OCI-LY1 (cell line): ENCODE data around the gene EIF2A.

ENCODE experiments used
- H2AFZ ChIP-seq: fragments of 200-600 bp; sonication (generic), shearing (Covaris generic); 2 replicates; pipeline ENCODE4 v1.6.0; 2014; ENCODE audit warnings: antibody characterized with exemption, mild to moderate bottlenecking, low read length
- H3F3A ChIP-seq: fragments of 200-600 bp; sonication (generic), shearing (Covaris generic); 2 replicates; pipeline ENCODE4 v1.6.0; 2014; ENCODE audit warnings: mild to moderate bottlenecking, antibody characterized with exemption, low read length, moderate library complexity; ENCODE audit not compliant: insufficient read depth
- H3K27ac ChIP-seq: fragments of 200-600 bp; sonication (generic); 2 replicates; pipeline ENCODE4 v1.5.1; 2014; ENCODE audit warnings: low read length, mixed run types, mild to moderate bottlenecking, low read depth; ENCODE audit not compliant: poor library complexity, severe bottlenecking
- H3K27me3 ChIP-seq: fragments of 200-600 bp; sonication (generic); 2 replicates; pipeline ENCODE4 v1.6.0; 2014; ENCODE audit warnings: antibody characterized with exemption, mild to moderate bottlenecking, low read length, moderate library complexity; ENCODE audit not compliant: insufficient read depth
- H3K36me3 ChIP-seq: fragments of 200-600 bp; sonication (generic); 2 replicates; pipeline ENCODE4 v1.6.1; 2014; ENCODE audit warnings: mild to moderate bottlenecking, antibody characterized with exemption, low read length, moderate library complexity, mixed read lengths; ENCODE audit not compliant: insufficient read depth
- H3K4me1 ChIP-seq: fragments of 200-600 bp; sonication (generic); 2 replicates; pipeline ENCODE4 v1.5.1; 2014; ENCODE audit warnings: mild to moderate bottlenecking, low read length, moderate library complexity; ENCODE audit not compliant: insufficient read depth, severe bottlenecking
- H3K4me2 ChIP-seq: fragments of 200-600 bp; sonication (generic), shearing (Covaris generic); 2 replicates; pipeline ENCODE4 v1.6.1; 2014; ENCODE audit warnings: low read length
- H3K4me3 ChIP-seq: fragments of 200-600 bp; sonication (generic); 2 replicates; pipeline ENCODE4 v1.5.1; 2014; ENCODE audit warnings: low read length, low read depth, mild to moderate bottlenecking, mixed read lengths; ENCODE audit not compliant: poor library complexity, severe bottlenecking
- H3K79me2 ChIP-seq: fragments of 200-600 bp; shearing (Covaris generic); 2 replicates; pipeline ENCODE4 v1.6.1; 2016; ENCODE audit warnings: mixed run types, low read length, mixed read lengths; ENCODE audit not compliant: insufficient read depth
- H3K9ac ChIP-seq: fragments of 200-600 bp; sonication (generic), shearing (Covaris generic); 2 replicates; pipeline ENCODE4 v1.6.1; 2014; ENCODE audit warnings: mild to moderate bottlenecking, low read length, mixed read lengths
- H3K9me2 ChIP-seq: fragments of 200-600 bp; sonication (generic), shearing (Covaris generic); 2 replicates; pipeline ENCODE4 v1.6.1; 2014; ENCODE audit warnings: low read depth, mild to moderate bottlenecking, low read length, mixed read lengths
- H3K9me3 ChIP-seq: fragments of 200-600 bp; shearing (Covaris generic); 2 replicates; pipeline ENCODE4 v1.6.1; 2014; ENCODE audit warnings: low read length, mixed read lengths
- H4K20me1 ChIP-seq: fragments of 200-600 bp; sonication (generic), shearing (Covaris generic); 2 replicates; pipeline ENCODE4 v1.6.0; 2016; ENCODE audit warnings: mild to moderate bottlenecking, low read length; ENCODE audit not compliant: insufficient read depth
- CTCF ChIP-seq: fragments of 200-600 bp; sonication (generic), shearing (Covaris generic); IDR thresholded peaks from 2 replicates; pipeline ENCODE4 v1.5.1; 2017; ENCODE audit warnings: mild to moderate bottlenecking, antibody characterized with exemption, low read length, moderate library complexity, mixed read lengths
- EZH2 ChIP-seq: fragments of 200-600 bp; sonication (generic), shearing (Covaris generic); IDR thresholded peaks from 2 replicates; pipeline ENCODE4 v1.8.0; 2017; ENCODE audit warnings: borderline replicate concordance, mixed run types, mild to moderate bottlenecking, antibody characterized with exemption, low read length, moderate library complexity, mixed read lengths

Gene EIF2A

GRCh38 chr3:150540991-150541390 is 5.6 kb upstream of the EIF2A start:
- Histone ChIP-seq H3K27ac (no peak overlapping the region), H4K20me1 (no peaks in the 10 kb centered on the region), H3K4me3 (no peak overlapping the region), H3K9me3 (no peaks in the 10 kb centered on the region), H3F3A (peaks cover 3% of the 10 kb centered on the region; the same call in 1 of the 2 replicates), H3K27me3 (no peaks in the 10 kb centered on the region), H3K9ac (no peak overlapping the region), H2AFZ (no peak overlapping the region), H3K79me2 (peaks cover 30% of the 10 kb centered on the region), H3K9me2 (no peaks in the 10 kb centered on the region), H3K36me3 (peaks cover 38% of the 10 kb centered on the region), H3K4me2 (no peak overlapping the region), H3K4me1 (peaks cover 17% of the 10 kb centered on the region)
- TF ChIP-seq CTCF (no peak), EZH2 (no peak)

- no peak overlapping the region for H3K4me2 ChIP-seq
- H3K4me3 ChIP-seq = no peak overlapping the region
Measured at GRCh38 chr3:150543128-150543527, 3.5 kb upstream of the EIF2A start.

GRCh38 chr3:150543531-150543930 is 3.1 kb upstream of the EIF2A start:
- peaks cover 3% of the 10 kb centered on the region; the same call in 1 of the 2 replicates for H3F3A ChIP-seq
- TF ChIP-seq CTCF (no peak), EZH2 (no peak)
- peaks cover 48% of the 10 kb centered on the region for H3K79me2 ChIP-seq
- no peaks in the 10 kb centered on the region for H3K9me3 ChIP-seq
- no peak overlapping the region for H3K9ac ChIP-seq
- peaks cover 31% of the 10 kb centered on the region for H3K4me1 ChIP-seq
- H3K36me3 ChIP-seq = peaks cover 41% of the 10 kb centered on the region
- no peak overlapping the region for H3K27ac ChIP-seq
- H3K9me2 ChIP-seq = no peaks in the 10 kb centered on the region
- H3K4me3 ChIP-seq = no peak overlapping the region
- H3K4me2 ChIP-seq = no peak overlapping the region
- no peaks in the 10 kb centered on the region for H4K20me1 ChIP-seq
- no peak overlapping the region for H2AFZ ChIP-seq
- H3K27me3 ChIP-seq = no peaks in the 10 kb centered on the region

More at GRCh38 chr3:150543128-150543527, 3.5 kb upstream of the EIF2A start:
- H3F3A ChIP-seq = peaks cover 3% of the 10 kb centered on the region; the same call in 1 of the 2 replicates
- no peak overlapping the region for H3K27ac ChIP-seq
- no peak overlapping the region for H3K9ac ChIP-seq
- H3K9me3 ChIP-seq = no peaks in the 10 kb centered on the region
- no peaks in the 10 kb centered on the region for H4K20me1 ChIP-seq
- no peaks in the 10 kb centered on the region for H3K27me3 ChIP-seq
- H3K9me2 ChIP-seq = no peaks in the 10 kb centered on the region
- peaks cover 44% of the 10 kb centered on the region for H3K79me2 ChIP-seq
- peaks cover 27% of the 10 kb centered on the region for H3K4me1 ChIP-seq
- TF ChIP-seq CTCF (no peak), EZH2 (no peak)
- no peak overlapping the region for H2AFZ ChIP-seq
- peaks cover 38% of the 10 kb centered on the region for H3K36me3 ChIP-seq
